ENCODE data around the gene ZEB1. TPM values are rescaled to one million over a fixed set of nuclear protein-coding genes. Genes with fewer than 3 reads are reported as not detected.

ZEB1 gene
- total RNA-seq, 1 donor from 2014 or later, result 187 TPM

GRCh38 chr10:31466313-31466712 lies 147.3 kb downstream of the ZEB1 start:
- DNase-seq (ENCODE audit: low spot score), result no peak
- no peak for ATAC-seq
- intact Hi-C loops (cut with DNase I), result no loop called here

DNA sequence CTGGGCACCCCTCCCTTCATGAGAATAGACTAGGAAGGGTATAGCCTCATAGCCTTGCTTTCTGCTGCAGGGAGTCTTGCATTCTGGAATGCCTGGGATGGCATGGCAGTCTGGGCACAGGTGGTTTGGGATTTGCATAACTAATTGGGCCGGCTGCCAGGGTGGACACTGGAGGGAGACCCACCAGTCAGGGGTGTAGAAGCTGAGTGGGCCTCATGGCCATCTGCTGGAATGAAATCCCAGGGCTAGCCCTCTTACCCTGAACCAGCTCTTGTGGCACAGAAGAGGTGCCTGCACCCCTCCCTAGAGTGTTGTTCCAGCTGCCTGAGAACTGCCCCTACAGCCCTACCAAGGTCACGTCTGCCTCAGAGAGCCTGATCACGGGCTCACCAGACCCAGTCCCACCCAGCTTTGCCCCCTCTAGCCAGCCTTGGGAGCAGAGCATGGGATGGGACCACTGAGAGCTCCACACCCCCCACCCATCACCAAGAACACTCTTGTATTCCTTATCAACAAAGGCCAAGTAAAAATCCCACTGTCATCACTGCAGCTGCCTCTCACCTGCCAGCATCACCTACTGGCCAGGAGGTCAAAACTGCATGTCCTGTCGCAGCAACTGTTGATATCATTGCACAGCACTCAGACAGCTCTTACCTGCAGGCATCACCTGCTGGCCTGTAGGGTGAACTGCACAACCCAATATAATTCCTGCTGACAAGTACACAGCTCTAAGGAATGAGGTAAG lies 148.9 kb downstream of the ZEB1 start:
- DNase-seq (ENCODE audit: low spot score) (peak; percentile 40), ATAC-seq (peak; percentile 17)
- intact Hi-C loops (cut with DNase I), result no loop called here

- no peak for DNase-seq (ENCODE audit: low spot score)
- intact Hi-C loops (cut with DNase I), result no loop called here
- ATAC-seq, result no peak
Observed at GRCh38 chr10:31468536-31468859, 149.5 kb downstream of the ZEB1 start.

DNA sequence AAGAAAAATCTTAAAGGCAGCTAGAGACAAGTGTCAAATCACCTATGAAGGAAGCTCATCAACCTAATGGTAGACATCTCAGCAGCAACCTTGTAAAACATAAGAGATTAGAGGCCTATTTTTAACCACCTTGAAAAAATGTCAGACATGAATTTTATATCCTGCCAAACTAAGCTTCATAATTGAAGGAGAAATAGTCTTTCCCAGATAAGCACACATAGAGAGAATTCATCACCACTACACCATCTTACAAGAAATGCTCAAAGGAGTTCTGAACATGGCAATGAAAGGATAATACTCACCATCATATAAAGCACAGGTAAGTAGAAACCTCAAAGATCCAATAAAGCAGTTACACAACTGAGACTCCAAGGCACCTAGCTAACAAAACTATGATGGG lies 156.5 kb downstream of the ZEB1 start:
- ATAC-seq, result no peak
- DNase-seq (ENCODE audit: low spot score), result no peak
- intact Hi-C loops (cut with DNase I), result no loop called here

DNA sequence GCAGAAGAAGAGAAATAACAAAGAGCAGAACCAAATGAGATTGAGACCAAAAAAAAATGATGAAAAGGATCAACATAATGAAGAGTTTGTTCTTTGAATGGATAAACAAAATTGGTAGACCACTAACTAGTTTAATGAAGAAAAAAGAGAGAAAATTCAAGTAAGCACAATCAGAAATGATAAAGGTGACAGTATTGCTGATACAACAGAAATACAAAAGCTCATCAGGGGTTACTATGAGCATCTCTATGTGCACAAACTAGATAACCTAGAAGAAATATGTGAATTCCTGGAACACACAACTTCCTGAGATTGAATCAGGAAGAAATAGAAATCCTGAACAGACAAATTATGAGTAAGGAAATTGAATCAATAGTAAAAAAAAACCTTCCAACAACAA lies 157.1 kb downstream of the ZEB1 start:
- no peak for ATAC-seq
- no peak for DNase-seq (ENCODE audit: low spot score)
- intact Hi-C loops (cut with DNase I), result no loop called here

- intact Hi-C loops (cut with DNase I), result no loop called here
- DNase-seq (ENCODE audit: low spot score), result no peak
- no peak for ATAC-seq
Observed at GRCh38 chr10:31477584-31477983, 158.6 kb downstream of the ZEB1 start.

- intact Hi-C loops (cut with DNase I), result no loop called here
- ATAC-seq (no peak), DNase-seq (ENCODE audit: low spot score) (no peak)
Observed at GRCh38 chr10:31479752-31480151, 160.7 kb downstream of the ZEB1 start.

- DNase-seq (ENCODE audit: low spot score), result no peak
- intact Hi-C loops (cut with DNase I), result no loop called here
Observed at GRCh38 chr10:31483546-31483945, 164.5 kb downstream of the ZEB1 start.

DNA sequence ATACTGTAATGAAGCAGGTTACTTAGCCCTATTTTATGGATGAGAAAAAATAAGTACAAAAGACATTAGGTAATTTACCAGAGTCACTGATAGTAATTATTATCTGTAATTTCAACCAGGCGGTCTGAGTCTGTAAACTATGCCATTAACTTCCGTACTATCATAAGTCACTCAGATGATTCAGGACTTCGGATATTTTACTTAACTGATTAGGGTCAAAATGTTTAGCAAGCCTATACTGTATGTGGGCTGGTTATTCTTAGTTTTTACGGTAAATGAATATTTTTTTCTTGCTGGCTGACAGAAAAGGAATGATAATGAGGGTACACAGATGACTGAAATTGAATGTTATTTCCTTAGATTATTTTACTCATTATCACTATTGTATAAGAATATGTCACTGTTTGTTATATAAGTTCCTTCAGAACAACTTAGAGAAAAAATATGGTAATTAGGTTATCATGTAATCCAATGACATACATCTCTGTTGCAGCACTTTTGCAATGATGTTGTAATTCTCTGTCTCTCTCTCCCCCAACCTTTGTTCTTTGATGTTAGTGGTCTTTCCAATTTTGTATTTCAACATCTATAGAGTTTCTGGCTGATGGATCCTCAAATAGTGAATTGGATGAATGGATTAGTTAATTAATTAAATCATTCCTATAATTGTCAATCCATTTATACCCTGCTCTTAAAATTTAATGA lies 165.6 kb downstream of the ZEB1 start:
- intact Hi-C loops (cut with DNase I), result no loop called here
- ATAC-seq (no peak), DNase-seq (ENCODE audit: low spot score) (no peak)

More at GRCh38 chr10:31483546-31483945, 164.5 kb downstream of the ZEB1 start:
- no peak for ATAC-seq

GRCh38 chr10:31490858-31491504 lies 172.0 kb downstream of the ZEB1 start:
- no peak for ATAC-seq
- intact Hi-C loops (cut with DNase I), result no loop called here
- no peak for DNase-seq (ENCODE audit: low spot score)

DNA sequence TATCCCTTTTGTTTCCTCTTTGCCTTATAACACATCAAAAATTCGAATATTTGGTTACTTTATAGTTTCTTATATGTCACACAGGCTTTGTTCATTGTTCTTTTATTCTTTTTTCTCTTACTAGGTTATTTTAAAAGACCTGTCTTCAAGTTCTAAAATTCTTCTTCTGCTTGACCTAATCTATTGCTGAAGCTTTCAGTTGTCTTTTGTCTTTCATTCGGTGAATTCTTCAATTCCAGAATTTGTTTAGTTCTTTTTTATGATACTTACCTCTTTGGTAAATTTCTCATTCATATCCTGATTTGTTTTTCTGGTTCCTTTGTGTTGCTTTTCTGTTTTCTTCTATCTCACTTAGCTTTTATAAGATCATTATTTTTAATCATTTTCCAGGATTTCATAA lies 188.4 kb downstream of the ZEB1 start:
- intact Hi-C loops (cut with DNase I), result no loop called here
- no peak for ATAC-seq
- DNase-seq (ENCODE audit: low spot score), result no peak

- intact Hi-C loops (cut with DNase I), result no loop called here
- ATAC-seq (no peak), DNase-seq (ENCODE audit: low spot score) (no peak)
Observed at GRCh38 chr10:31508234-31508633, 189.2 kb downstream of the ZEB1 start.

DNA sequence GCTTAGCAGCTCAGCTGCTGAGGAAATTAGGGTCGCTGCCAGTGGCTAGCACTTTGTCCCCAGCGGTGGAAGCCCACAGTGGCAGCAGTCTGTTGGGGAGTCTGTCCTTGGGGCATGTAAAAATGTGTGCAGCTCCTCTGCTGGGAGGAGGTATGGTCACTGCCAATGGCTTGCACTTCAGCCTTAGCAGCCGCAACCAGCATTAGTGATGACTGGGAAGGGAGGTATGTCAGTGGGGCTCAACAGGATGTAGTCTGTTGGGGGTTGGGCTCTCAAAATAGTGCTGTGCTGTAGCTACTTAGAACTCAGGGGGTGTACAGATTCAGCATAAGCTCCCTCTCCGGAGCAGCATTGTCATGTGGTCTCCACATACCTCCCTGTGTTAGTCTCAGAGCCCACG lies 189.9 kb downstream of the ZEB1 start:
- no peak for DNase-seq (ENCODE audit: low spot score)
- no peak for ATAC-seq
- intact Hi-C loops (cut with DNase I), result no loop called here

- intact Hi-C loops (cut with DNase I), result no loop called here
- DNase-seq (ENCODE audit: low spot score), result no peak
- ATAC-seq, result no peak
Observed at GRCh38 chr10:31509989-31510388, 191.0 kb downstream of the ZEB1 start.

DNA sequence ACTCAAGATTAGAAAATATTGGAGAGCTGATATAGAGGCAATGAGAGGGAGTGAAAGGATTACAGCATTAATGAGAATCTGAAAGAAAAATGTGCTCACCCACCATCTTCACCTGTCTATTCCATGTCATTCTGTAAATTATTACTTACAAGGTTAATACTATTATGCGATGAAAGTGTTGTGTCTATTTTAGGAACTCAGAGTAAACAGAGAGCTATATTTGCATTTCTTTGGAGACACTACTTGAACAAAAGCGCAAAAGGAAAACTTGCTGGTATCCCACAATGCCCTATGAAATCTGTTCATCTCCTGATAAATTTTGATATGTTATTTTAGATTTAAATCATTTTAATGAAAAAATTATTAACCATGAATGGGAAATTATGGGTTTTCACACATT lies 196.1 kb downstream of the ZEB1 start:
- ATAC-seq, result no peak
- intact Hi-C loops (cut with DNase I), result no loop called here
- DNase-seq (ENCODE audit: low spot score), result no peak

- no peak for ATAC-seq
- intact Hi-C loops (cut with DNase I), result no loop called here
- DNase-seq (ENCODE audit: low spot score), result no peak
Observed at GRCh38 chr10:31515819-31516402, 196.9 kb downstream of the ZEB1 start.

DNA sequence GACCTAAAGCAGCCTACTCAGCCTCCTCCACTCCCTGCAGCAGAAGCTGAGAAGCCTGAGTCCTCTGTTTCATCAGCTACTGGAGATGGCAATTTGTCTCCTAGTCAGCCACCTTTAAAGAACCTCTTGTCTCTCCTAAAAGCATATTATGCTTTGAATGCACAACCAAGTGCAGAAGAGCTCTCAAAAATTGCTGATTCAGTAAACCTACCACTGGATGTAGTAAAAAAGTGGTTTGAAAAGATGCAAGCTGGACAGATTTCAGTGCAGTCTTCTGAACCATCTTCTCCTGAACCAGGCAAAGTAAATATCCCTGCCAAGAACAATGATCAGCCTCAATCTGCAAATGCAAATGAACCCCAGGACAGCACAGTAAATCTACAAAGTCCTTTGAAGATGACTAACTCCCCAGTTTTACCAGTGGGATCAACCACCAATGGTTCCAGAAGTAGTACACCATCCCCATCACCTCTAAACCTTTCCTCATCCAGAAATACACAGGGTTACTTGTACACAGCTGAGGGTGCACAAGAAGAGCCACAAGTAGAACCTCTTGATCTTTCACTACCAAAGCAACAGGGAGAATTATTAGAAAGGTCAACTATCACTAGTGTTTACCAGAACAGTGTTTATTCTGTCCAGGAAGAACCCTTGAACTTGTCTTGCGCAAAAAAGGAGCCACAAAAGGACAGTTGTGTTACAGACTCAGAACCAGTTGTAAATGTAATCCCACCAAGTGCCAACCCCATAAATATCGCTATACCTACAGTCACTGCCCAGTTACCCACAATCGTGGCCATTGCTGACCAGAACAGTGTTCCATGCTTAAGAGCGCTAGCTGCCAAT lies 202.2 kb downstream of the ZEB1 start:
- DNase-seq (ENCODE audit: low spot score), result no peak
- ATAC-seq, result no peak
- intact Hi-C loops (cut with DNase I), result no loop called here

- ATAC-seq (no peak), DNase-seq (ENCODE audit: low spot score) (no peak)
- intact Hi-C loops (cut with DNase I), result no loop called here
Observed at GRCh38 chr10:31522820-31523219, 203.8 kb downstream of the ZEB1 start.

DNA sequence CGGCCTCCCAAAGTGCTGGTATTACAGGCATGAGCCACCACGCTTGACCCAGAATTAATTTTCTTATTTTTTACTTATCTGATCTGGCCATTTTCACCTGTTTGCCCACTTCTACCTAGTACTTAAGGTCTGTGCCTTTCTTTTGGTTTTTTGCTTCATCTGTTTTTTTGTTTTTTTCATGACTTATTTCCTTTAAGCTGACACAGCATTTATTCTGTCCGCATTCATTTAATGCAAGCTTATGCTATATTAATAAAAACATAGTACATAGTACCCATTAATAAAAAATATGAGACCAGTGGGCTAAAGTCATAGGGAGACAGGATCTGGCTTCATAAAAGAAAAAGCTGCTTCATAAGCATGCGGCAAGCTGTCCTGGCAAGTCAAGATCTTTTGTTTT lies 205.4 kb downstream of the ZEB1 start:
- ATAC-seq (no peak), DNase-seq (ENCODE audit: low spot score) (no peak)
- intact Hi-C loops (cut with DNase I), result no loop called here
